GM13977 (cell line): Measurements from ENCODE around the gene SDCCAG8.

Experiments
- DNase-seq: peaks from one replicate; pipeline ENCODE4 v3.0.0; 2012; ENCODE audit warnings: low spot score
- in situ Hi-C: fragments of 300-500 bp; cut with MboI; formaldehyde crosslinking; loops from one replicate; pipeline ENCODE4 v1.12.0; 2022; ENCODE audit warnings: low sequenced_read_pairs, low pct_unique_long_range_greater_than_20kb, mixed read lengths, inconsistent platforms; ENCODE audit not compliant: unreplicated experiment
- TF ChIP-seq, protein P1 (sequence below): IDR thresholded peaks from 2 replicates; pipeline ENCODE4 v1.5.1; 2012; ENCODE audit warnings: mild to moderate bottlenecking, control low read depth; ENCODE audit not compliant: insufficient read depth; ENCODE audit errors: extremely low read depth, missing control alignments

Gene SDCCAG8

DNA sequence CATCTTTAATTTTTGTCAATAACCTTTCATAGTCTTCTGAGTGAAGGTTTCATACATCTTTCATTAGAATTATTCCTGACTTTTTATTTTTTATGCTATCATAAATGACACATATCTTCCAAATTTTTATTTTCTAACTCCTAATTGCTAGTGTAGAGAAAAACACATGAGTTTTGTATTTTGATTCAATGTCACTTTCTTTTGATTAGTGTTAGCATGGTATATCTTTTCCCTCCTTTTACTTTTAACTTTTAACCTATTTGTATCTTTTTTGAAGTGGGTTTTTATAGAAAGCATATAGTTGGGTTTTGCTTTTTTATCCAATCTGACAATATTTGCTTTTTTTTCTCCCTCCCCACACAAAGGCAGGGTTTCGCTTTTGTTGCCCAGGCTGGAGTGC, 43.2 kb downstream of the SDCCAG8 start:
- in situ Hi-C loops = no loop called here

DNA sequence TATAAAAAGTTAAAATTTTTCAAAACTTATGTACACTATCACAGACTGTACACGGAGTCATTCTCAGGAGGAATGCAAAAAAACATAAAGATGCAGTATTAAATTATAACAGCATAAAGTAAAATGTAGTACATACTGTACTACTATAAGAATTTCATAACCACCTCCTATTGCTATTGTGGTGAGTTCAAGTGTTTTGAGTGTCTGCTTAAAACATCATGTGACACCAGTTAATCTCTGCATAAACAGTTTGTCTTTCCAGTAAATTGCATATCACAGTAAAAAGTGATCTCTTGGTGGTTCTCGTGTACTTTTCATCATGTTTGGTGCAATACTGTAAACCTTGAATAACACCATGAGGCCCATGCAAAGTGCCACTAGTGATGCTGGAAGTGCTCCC, 45.2 kb downstream of the SDCCAG8 start:
- in situ Hi-C loops = loop anchor here (25.0 kb wide), 2 partner anchors 189 to 839 kb away; no protein-coding TSS in a partner anchor
- TF ChIP-seq, protein P1, sequence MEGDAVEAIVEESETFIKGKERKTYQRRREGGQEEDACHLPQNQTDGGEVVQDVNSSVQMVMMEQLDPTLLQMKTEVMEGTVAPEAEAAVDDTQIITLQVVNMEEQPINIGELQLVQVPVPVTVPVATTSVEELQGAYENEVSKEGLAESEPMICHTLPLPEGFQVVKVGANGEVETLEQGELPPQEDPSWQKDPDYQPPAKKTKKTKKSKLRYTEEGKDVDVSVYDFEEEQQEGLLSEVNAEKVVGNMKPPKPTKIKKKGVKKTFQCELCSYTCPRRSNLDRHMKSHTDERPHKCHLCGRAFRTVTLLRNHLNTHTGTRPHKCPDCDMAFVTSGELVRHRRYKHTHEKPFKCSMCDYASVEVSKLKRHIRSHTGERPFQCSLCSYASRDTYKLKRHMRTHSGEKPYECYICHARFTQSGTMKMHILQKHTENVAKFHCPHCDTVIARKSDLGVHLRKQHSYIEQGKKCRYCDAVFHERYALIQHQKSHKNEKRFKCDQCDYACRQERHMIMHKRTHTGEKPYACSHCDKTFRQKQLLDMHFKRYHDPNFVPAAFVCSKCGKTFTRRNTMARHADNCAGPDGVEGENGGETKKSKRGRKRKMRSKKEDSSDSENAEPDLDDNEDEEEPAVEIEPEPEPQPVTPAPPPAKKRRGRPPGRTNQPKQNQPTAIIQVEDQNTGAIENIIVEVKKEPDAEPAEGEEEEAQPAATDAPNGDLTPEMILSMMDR = no peak
- DNase-seq = no peak

More for the DNA sequence above, 43.2 kb downstream of the SDCCAG8 start:
- TF ChIP-seq, protein P1 = no peak
- no peak for DNase-seq

DNA sequence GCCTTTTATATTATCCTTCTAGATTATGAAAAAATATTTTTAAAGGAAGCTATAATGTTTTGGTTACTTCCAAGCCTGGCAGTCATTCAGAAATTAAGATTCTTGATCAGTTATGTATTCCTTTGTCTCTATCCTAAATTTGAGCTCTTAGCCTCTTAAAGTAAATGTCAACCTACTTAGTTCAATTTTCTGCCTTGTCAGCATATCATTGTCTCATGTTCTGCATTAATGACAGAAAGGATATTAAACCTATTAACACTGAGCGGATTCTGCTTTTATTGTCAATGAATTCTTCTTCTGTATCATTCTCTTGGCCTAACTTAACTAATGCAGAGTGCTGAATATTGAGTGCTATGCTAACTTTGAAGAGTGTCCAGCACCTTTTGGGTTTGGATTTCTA, 56.0 kb downstream of the SDCCAG8 start:
- no peak for DNase-seq
- TF ChIP-seq, protein P1 = no peak
- in situ Hi-C loops = loop anchor here (25.0 kb wide), 2 partner anchors 200 to 850 kb away; no protein-coding TSS in a partner anchor

DNA sequence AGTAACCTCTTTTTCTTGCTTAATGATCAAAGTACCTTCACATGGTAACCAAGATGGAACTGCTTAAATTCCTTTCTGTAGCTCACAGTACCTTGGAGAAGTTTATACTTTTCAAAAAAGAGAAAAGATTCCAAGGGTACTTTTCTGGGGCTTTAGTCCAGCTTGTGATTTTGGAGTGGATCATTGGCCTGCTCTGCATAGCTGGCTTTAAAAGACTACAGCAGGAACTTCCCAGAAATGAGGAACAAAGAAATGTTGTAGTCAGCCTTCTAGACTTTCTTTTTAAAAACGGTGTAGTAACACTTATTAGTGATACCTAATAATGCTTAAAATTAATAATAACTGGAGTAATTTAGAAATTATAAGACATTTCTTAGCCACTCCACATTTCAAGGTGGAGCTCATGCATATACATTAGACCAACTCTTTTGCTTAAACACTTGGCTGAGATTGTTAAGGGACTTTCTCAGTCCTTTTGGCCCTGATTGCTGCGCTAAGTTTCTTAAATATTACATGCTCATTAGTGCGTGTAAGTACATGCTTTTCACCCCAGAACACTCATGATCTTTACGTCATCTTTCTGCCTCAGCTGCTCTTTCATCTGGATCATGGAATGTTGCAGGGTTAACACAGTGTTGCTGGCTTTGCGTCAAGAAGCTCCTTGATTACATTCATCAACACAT, 57.3 kb downstream of the SDCCAG8 start:
- in situ Hi-C loops = loop anchor here (25.0 kb wide), 2 partner anchors 201 to 851 kb away; no protein-coding TSS in a partner anchor
- DNase-seq = peak; percentile 16
- TF ChIP-seq, protein P1 = no peak

DNA sequence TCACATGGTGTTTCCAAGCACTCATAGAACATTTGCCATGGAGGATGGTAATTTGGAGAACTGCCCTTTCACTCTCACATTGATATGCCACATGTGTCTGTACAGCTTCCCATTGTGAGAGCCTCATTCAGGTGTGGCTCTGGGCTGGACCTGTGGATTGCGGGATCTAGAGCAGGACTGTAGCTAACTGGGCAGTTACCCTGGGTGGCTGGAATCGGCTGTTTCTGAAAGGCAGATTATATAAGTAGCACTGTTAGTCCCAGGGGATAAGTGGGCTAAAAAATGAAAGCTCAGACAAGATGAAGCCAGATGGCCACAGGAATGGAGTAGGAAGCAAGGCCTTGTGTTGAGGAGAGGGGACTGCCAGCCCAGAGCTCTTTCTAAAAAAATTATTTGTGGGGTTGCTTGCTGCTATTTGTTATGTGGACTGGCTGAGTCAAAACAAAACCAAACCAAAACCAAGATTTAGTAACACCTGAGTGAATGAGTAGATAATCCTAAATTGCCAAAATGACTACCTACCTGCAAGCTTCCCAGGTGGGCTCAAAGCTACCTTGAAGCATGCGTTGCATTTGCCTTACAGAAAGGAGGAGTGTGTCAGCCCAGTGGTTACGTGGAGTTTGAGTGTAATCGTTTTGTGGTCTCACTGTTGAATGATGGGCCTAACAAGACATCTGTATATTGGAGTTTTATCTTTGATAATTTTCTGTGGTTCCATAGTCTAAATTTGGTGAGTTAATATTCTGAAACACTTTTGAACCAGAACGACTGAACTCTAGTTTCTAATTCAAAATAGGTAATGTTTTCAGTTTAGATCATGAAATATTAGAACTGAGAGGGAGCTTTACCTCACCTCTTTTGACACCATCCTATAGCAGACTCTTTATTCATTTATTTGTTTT, 58.0 kb downstream of the SDCCAG8 start:
- DNase-seq = peak; percentile 57
- TF ChIP-seq, protein P1 = no peak
- in situ Hi-C loops = loop anchor here (25.0 kb wide), 2 partner anchors 202 to 852 kb away; no protein-coding TSS in a partner anchor

DNA sequence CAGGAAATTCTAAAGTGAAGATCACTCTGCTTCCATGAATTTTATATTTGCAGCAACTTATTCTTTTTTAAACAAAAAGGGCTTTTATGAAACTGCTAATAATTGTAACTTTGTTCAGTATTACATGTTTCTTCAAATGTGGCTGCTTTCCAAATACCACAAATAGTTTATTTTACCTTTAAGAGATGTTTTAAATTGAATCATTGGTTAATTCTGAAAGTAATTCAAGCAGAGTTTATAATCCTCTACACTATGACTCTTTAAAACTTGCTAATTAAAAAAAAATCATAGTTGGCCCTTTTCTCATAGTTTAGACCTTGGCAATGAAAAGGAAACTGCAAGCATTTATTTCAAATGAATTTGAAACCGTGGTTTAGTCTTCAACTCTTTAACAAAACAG, 59.6 kb downstream of the SDCCAG8 start:
- DNase-seq = no peak
- TF ChIP-seq, protein P1 = no peak

More for the DNA sequence above, 59.6 kb downstream of the SDCCAG8 start:
- in situ Hi-C loops = loop anchor here (25.0 kb wide), 2 partner anchors 203 to 853 kb away; no protein-coding TSS in a partner anchor
